ENCODE measurements around the gene AMY1A.
"Not testable (repeated sequence)": the region's sequence is repeated elsewhere in the genome, so short reads cannot be mapped to it uniquely, and the experiment has no call there.

- not testable (repeated sequence) for TF ChIP-seq CTCF, POLR2AphosphoS5 (IDR thresholded peaks at IDR 0.05)
These were observed 54.8 kb downstream of the AMY1A start for GRCh38 chr1:103710381-103710780.

Data from gastroesophageal sphincter (tissue), 3 donors.